Rectal smooth muscle tissue (tissue), 1 donor: ENCODE measurements around the gene MYCBP2.
"Not testable (repeated sequence)": the region's sequence is repeated elsewhere in the genome, so short reads cannot be mapped to it uniquely, and the experiment has no call there.

Experiments used
- H3K27ac ChIP-seq: one replicate; pipeline ENCODE4 v1.7.0; 2013; ENCODE audit warnings: low read depth, low read length, inconsistent platforms
- H3K27me3 ChIP-seq: one replicate; pipeline ENCODE4 v1.7.0; 2013; ENCODE audit warnings: low read length; ENCODE audit not compliant: control insufficient read depth, insufficient read depth
- H3K36me3 ChIP-seq: one replicate; pipeline ENCODE4 v1.7.0; 2013; ENCODE audit warnings: low read length; ENCODE audit not compliant: control insufficient read depth, insufficient read depth
- H3K4me1 ChIP-seq: one replicate; pipeline ENCODE4 v1.7.0; 2013; ENCODE audit warnings: low read length; ENCODE audit not compliant: control insufficient read depth, insufficient read depth
- H3K4me3 ChIP-seq: one replicate; pipeline ENCODE4 v1.7.0; 2013; ENCODE audit warnings: low read length
- H3K9ac ChIP-seq: one replicate; pipeline ENCODE4 v1.7.0; 2013; ENCODE audit warnings: low read length

Gene MYCBP2

GRCh38 chr13:77329911-77330584 is 3.2 kb upstream of the MYCBP2 start:
- Histone ChIP-seq H3K27ac (peak overlapping the region; percentile 83), H3K4me3 (peak overlapping the region; percentile 98), H3K27me3 (no peaks in the 10 kb centered on the region), H3K9ac (peak overlapping the region; percentile 89), H3K36me3 (no peaks in the 10 kb centered on the region), H3K4me1 (peaks cover 5% of the 10 kb centered on the region)

DNA sequence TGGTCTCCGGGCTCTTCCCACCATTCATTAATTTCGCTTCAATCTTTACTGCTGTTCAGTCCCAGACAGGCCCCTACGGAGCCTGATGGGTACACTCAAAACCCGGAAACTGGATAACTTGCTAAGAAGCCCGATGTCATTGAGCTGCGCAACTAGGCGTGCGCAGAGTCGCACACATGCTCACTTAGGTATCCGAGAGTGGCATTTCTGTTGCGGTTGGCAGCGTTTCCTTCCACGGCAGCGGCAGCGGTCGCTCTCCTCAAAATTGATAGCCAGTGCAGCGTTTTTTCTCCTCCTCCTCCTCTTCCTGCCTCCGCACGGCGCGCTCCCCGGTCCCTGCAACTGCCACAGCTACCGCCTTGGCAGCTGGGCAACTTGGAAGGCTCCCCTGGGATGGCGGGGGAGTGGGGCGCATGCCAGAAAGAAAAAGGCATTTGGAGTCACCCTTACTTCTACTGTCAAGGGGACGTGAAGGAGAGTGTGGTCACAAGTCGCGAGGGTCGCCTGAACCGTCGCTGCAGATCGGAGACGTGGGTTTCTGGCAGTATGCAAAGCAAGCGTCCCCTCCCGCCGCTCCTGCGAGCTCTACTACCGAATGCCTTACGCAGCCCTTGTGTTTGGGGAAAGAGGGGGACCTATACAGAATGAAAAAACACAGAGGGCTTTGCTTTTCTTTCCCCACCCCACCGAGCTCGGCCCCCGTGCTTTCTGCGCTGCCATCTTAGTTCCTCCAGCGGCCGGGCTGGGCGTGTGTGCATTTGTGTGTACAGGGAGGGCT is 2.4 kb upstream of the MYCBP2 start:
- peak overlapping the region; percentile 98 for H3K4me3 ChIP-seq
- peak overlapping the region; percentile 83 for H3K27ac ChIP-seq
- no peaks in the 10 kb centered on the region for H3K27me3 ChIP-seq
- no peaks in the 10 kb centered on the region for H3K36me3 ChIP-seq
- H3K4me1 ChIP-seq, result peaks cover 8% of the 10 kb centered on the region
- H3K9ac ChIP-seq, result peak overlapping the region; percentile 89

DNA sequence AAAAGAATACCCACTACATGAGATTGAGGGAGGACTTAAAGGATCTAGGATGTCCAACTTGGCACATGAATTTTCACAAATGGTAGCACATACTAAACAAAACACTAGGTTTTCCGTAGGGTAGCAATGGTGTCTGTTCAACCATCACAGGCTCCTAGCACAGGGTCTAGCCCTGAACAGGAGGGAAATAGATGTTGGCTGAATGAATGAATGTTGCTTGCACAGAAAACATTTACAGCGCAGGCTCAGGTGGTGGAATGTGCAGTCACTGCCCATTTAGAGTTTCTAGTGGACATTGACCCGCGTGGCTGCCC is 1.9 kb upstream of the MYCBP2 start:
- H3K36me3 ChIP-seq, result no peaks in the 10 kb centered on the region
- peak overlapping the region; percentile 89 for H3K9ac ChIP-seq
- peak overlapping the region; percentile 98 for H3K4me3 ChIP-seq
- no peaks in the 10 kb centered on the region for H3K27me3 ChIP-seq
- peak overlapping the region; percentile 83 for H3K27ac ChIP-seq
- H3K4me1 ChIP-seq, result peaks cover 8% of the 10 kb centered on the region

DNA sequence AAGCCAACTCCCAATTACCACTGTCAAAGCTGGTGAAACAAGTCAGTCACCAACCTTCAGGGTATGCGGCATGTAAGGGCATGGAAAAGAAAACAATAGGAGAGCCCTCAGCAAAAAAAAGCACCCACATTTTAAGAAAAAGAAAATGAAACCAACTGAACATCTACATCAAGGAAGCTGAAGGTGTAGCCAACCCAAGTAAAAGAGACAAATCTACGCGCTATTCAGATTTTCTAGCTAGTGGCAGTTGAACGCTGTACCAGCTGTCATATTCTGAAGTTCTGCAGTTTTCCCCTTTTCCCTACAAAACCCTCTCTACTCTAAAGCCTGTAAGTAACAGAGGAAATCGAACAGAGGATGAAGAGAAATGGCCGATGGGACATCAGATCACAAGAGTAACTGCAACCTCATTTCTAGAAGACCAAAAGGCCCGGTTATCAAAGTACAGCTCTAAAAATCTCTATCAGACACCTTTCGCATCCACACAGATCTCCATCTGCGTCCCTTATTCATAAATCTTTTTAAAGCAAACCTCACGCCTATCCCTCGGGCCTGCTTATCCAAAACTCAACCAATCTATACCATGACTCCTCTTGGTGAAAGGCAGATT is 1.4 kb downstream of the MYCBP2 start:
- no peaks in the 10 kb centered on the region for H3K27me3 ChIP-seq
- H3K4me1 ChIP-seq, result peaks cover 8% of the 10 kb centered on the region
- H3K4me3 ChIP-seq, result peak overlapping the region; percentile 72
- no peak overlapping the region for H3K27ac ChIP-seq
- peak overlapping the region; percentile 16 for H3K9ac ChIP-seq
- H3K36me3 ChIP-seq, result no peaks in the 10 kb centered on the region

DNA sequence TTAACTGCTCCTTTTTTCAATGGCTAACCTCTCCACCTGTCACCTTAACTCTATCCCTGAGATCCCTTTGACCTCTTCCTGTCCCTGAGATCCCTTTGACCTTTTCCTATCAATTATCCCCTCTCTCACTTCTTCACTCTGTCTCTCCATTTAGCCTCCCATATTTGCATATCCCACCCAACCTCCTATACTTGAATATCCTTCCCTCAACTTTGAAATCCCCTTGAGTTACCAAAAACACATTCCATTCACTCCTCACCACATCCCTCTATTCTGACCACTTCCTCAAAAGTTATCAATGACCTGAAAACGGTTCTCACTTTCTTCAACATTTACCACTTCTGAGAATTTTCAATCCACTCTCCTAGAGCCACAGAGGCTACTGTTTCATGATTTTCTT is 3.0 kb downstream of the MYCBP2 start:
- Histone ChIP-seq H3K4me3 (no peak overlapping the region), H3K27ac (no peak overlapping the region), H3K4me1 (peaks cover 7% of the 10 kb centered on the region), H3K9ac (no peak overlapping the region), H3K27me3 (no peaks in the 10 kb centered on the region), H3K36me3 (no peaks in the 10 kb centered on the region)

- no peak overlapping the region for H3K9ac ChIP-seq
- H3K27me3 ChIP-seq, result no peaks in the 10 kb centered on the region
- no peak overlapping the region for H3K4me3 ChIP-seq
- no peaks in the 10 kb centered on the region for H3K36me3 ChIP-seq
- peaks cover 7% of the 10 kb centered on the region for H3K4me1 ChIP-seq
- H3K27ac ChIP-seq, result no peak overlapping the region
Measured at GRCh38 chr13:77319536-77319935, 7.4 kb downstream of the MYCBP2 start.

GRCh38 chr13:77318741-77319140 is 8.2 kb downstream of the MYCBP2 start:
- Histone ChIP-seq H3K27ac (no peak overlapping the region), H3K36me3 (no peaks in the 10 kb centered on the region)

DNA sequence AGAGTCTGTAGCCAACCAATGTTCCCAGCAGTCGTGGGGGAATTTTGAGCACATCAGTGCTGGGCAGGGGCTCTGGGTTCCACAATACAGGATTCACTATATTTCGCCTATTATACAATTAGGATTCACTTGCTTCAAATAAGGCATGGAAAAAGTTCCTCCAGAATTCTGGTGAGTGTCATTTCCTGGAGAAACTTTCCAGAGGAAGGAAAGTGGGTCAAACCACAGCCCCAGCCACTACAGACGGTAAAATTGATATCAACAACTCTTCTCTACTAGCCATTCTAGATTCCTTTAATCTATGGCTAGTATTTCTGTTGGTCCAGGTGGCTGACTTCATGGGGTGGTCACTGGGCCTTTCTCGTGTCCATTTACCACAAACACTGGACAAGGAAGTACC is 10.5 kb downstream of the MYCBP2 start:
- Histone ChIP-seq H3K27me3 (no peaks in the 10 kb centered on the region), H3K4me3 (no peak overlapping the region), H3K36me3 (no peaks in the 10 kb centered on the region), H3K27ac (peak overlapping the region; percentile 13), H3K4me1 (peaks cover 7% of the 10 kb centered on the region), H3K9ac (no peak overlapping the region)

More at GRCh38 chr13:77318741-77319140, 8.2 kb downstream of the MYCBP2 start:
- no peak overlapping the region for H3K9ac ChIP-seq
- H3K27me3 ChIP-seq, result no peaks in the 10 kb centered on the region
- H3K4me3 ChIP-seq, result no peak overlapping the region
- peaks cover 7% of the 10 kb centered on the region for H3K4me1 ChIP-seq

- H3K9ac ChIP-seq, H3K4me3 ChIP-seq, H3K27me3 ChIP-seq, H3K27ac ChIP-seq, H3K36me3 ChIP-seq: not testable (repeated sequence)
- H3K4me1 ChIP-seq, result peaks cover 15% of the 10 kb centered on the region
Measured at GRCh38 chr13:77315509-77315908, 11.4 kb downstream of the MYCBP2 start.

DNA sequence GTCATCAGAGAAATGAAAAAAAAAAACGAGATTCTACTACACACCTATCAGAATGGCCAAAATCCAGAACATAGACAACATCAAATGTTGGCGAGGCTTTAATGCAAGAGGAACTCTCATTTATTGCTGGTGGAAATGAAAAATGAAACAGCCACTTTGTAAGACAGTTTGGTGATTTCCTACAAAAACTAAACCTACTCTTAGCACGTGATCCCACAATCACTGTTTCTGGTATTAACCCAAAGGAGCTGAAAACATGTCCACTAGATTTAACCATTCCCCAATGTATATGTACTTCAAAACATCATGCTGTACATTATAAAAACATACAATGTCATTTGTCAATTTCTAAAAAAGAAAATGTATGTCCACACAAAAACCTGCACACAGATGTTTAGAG is 13.0 kb downstream of the MYCBP2 start:
- Histone ChIP-seq H3K27me3 (no peaks in the 10 kb centered on the region), H3K4me3 (no peak overlapping the region), H3K27ac (no peak overlapping the region), H3K9ac (no peak overlapping the region), H3K4me1 (peaks cover 15% of the 10 kb centered on the region), H3K36me3 (no peaks in the 10 kb centered on the region)

DNA sequence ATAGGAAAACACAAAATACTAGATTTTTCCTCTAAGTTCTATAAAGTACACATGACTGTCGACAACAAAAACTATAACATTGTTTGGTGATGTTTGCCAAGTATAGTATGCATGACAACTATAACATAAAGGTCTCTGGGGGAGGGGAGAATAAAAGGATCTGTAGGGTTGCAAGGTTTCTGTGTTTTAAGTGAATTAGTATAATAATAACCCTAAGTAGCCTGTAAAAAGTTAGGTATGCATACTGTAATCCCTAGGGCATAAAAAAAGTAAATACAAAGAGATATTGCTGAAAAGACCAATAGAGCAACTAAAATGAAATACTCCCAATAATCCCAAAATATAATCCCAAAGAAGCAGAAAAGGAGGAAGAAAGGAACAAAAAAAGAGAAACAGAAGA is 14.6 kb downstream of the MYCBP2 start:
- no peak overlapping the region for H3K9ac ChIP-seq
- H3K4me1 ChIP-seq, result peaks cover 20% of the 10 kb centered on the region
- H3K27ac ChIP-seq, result no peak overlapping the region
- H3K4me3 ChIP-seq, result no peak overlapping the region
- H3K27me3 ChIP-seq, result no peaks in the 10 kb centered on the region
- no peaks in the 10 kb centered on the region for H3K36me3 ChIP-seq

GRCh38 chr13:77310579-77311279 is 16.2 kb downstream of the MYCBP2 start:
- H3K4me1 ChIP-seq, result peaks cover 18% of the 10 kb centered on the region

More at GRCh38 chr13:77310579-77311279, 16.2 kb downstream of the MYCBP2 start:
- H3K4me3 ChIP-seq, result no peak overlapping the region
- H3K36me3 ChIP-seq, result no peaks in the 10 kb centered on the region
- H3K27ac ChIP-seq, result no peak overlapping the region
- no peak overlapping the region for H3K9ac ChIP-seq
- H3K27me3 ChIP-seq, result no peaks in the 10 kb centered on the region
